GM12892 (cell line): ENCODE results near the gene PPP1R37.

Experiments used
- POLR2A ChIP-seq: IDR thresholded peaks from 2 replicates; pipeline ENCODE4 v1.6.1; 2011; ENCODE audit warnings: low read depth, low read length, control low read depth
- POLR2AphosphoS5 ChIP-seq: IDR thresholded peaks from 2 replicates; pipeline ENCODE4 v1.6.1; 2011; ENCODE audit warnings: low read depth, low read length, control low read depth

DNA sequence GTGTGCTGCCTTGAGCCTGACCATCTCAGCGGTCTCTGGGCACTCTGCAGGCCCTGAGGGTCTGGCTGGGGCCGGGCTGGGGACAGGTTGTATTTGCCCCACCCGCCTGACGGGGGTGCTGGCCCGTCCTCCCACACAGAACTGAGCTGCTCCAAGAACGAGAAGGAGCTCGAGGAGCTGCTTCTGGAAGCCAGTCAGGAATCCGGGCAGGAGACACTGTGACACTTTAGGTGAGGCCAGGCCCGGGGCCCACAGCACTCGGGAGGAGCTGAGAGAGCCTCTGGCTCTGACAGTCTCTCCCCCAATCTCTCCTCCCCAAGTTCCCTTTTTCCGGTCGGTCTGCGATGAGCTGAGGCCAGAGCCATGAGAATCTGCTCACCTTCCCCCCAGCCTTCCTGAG is 53.3 kb downstream of the PPP1R37 start:
- TF ChIP-seq POLR2AphosphoS5 (no peak), POLR2A (no peak)
